Kidney (tissue), 14 donors: ENCODE measurements around the gene SALL3. TPM values are rescaled to one million over a fixed set of nuclear protein-coding genes. Genes with fewer than 3 reads are reported as not detected.

Source experiments
- DNase-seq, 5 donors: peaks; one replicate each; pipeline ENCODE4 v3.0.0-alpha.2; 2013 to 2020
- FAIRE-seq: peaks from 2 replicates; lab custom pipeline; 2012; peaks lifted over from hg19 to GRCh38; lab: Jason Lieb, UNC
- H3K27ac ChIP-seq, 2 donors: one replicate each; pipeline ENCODE4 v1.7.0; 2013; ENCODE audit warnings: low read depth in 2 of 2, low read length in 2 of 2, inconsistent platforms in 1 of 2
- H3K27me3 ChIP-seq: one replicate; pipeline ENCODE4 v1.7.1; 2013; ENCODE audit warnings: low read length, inconsistent platforms; ENCODE audit not compliant: control insufficient read depth, insufficient read depth
- H3K36me3 ChIP-seq, 3 donors: one replicate each; pipeline versions ENCODE4 v1.7.0 to v1.7.1; 2013; ENCODE audit warnings: low read length in 3 of 3, control low read depth in 1 of 3, inconsistent platforms in 1 of 3; ENCODE audit not compliant: insufficient read depth in 3 of 3, control insufficient read depth in 2 of 3
- H3K4me1 ChIP-seq, 3 donors: one replicate each; pipeline versions ENCODE4 v1.7.0 to v1.7.1; 2013; ENCODE audit warnings: low read length in 3 of 3, inconsistent platforms in 1 of 3, low read depth in 1 of 3; ENCODE audit not compliant: control insufficient read depth in 2 of 3, insufficient read depth in 2 of 3
- H3K4me3 ChIP-seq, 3 donors: one replicate each; pipeline versions ENCODE4 v1.7.0 to v1.8.1; 2013; ENCODE audit warnings: low read length in 3 of 3, control low read depth in 1 of 3, inconsistent platforms in 1 of 3
- H3K9ac ChIP-seq, 3 donors: one replicate each; pipeline versions ENCODE4 v1.7.0 to v1.7.1; 2013; ENCODE audit warnings: low read length in 3 of 3, control low read depth in 1 of 3, inconsistent platforms in 1 of 3
- H3K9me3 ChIP-seq, 3 donors: one replicate each; pipeline versions ENCODE4 v1.7.0 to v1.7.1; 2013; ENCODE audit warnings: low read length in 3 of 3, control low read depth in 1 of 3, inconsistent platforms in 1 of 3; ENCODE audit not compliant: control insufficient read depth in 2 of 3, insufficient read depth in 1 of 3
- CTCF ChIP-seq: IDR thresholded peaks from 3 replicates; pipeline ENCODE4 v1.5.1; 2012; ENCODE audit warnings: mild to moderate bottlenecking, moderate library complexity, borderline replicate concordance; ENCODE audit not compliant: insufficient read depth; ENCODE audit errors: extremely low read depth
- intact Hi-C: fragments of 100-400 bp; cut with DNase I; formaldehyde crosslinking; loops from one replicate; pipeline ENCODE4 v1.11.1; 2022
- polyA plus RNA-seq: library from polyadenylated mRNA; stranded (reverse); fragments of 350-450 nt; fragmentation: Illumina TruSeq; extraction: RNeasy Lipid Tissue Mini Kit (QIAGEN cat#74804); gene quantifications from one replicate; pipeline ENCODE4 v1.2.3, GENCODE V29; 2014; ENCODE audit warnings: low read depth, low replicate concordance; ENCODE audit not compliant: insufficient read depth
- total RNA-seq: library from RNA; stranded (reverse); fragmentation: NEBNext Ultra II Directional; extraction: Animal tissue kit (Norgen Biotek cat#: 25700); gene quantifications from one replicate; pipeline ENCODE4 v1.2.1, GENCODE V29; 2021
- donor health status: control.
- donor health status: control.
- donor health status: control.
- donor health status: control.
- donor health status: control.
- donor health status: DM: yes; HTN: yes; CAD: no.
- donor health status: Normal renal cell carcinoma (clear cell type).

SALL3 gene
- total and polyA plus RNA-seq, 2 donors from 2014 or later, result 2.0 to 5.5 TPM

GRCh38 chr18:79010802-79011201 is 31.2 kb downstream of the SALL3 start:
- intact Hi-C loops, result no loop called here
- no peak overlapping the region for H3K27ac ChIP-seq
- DNase-seq (no peak), FAIRE-seq (no peak)
- no peak overlapping the region for H3K4me3 ChIP-seq
- H3K27me3 ChIP-seq, result no peaks in the 10 kb centered on the region
- TF ChIP-seq CTCF, result no peak
- no peaks in the 10 kb centered on the region for H3K36me3 ChIP-seq
- peaks cover 0 to 4% (median 0%) of the 10 kb centered on the region in 3 donors for H3K9me3 ChIP-seq
- H3K9ac ChIP-seq, result no peak overlapping the region
- no peaks in the 10 kb centered on the region for H3K4me1 ChIP-seq

GRCh38 chr18:79011300-79011870 is 31.8 kb downstream of the SALL3 start:
- peaks cover 0 to 4% (median 0%) of the 10 kb centered on the region in 3 donors for H3K9me3 ChIP-seq
- H3K27ac ChIP-seq, result no peak overlapping the region
- intact Hi-C loops, result no loop called here
- H3K27me3 ChIP-seq, result no peaks in the 10 kb centered on the region
- no peak overlapping the region for H3K4me3 ChIP-seq
- H3K36me3 ChIP-seq, result no peaks in the 10 kb centered on the region
- no peak for FAIRE-seq
- H3K4me1 ChIP-seq, result no peaks in the 10 kb centered on the region
- DNase-seq, result no peak
- no peak for TF ChIP-seq CTCF
- H3K9ac ChIP-seq, result no peak overlapping the region

- no peak for DNase-seq
- Histone ChIP-seq H3K27me3 (no peaks in the 10 kb centered on the region), H3K9ac (no peak overlapping the region), H3K4me1 (no peaks in the 10 kb centered on the region), H3K4me3 (no peak overlapping the region), H3K36me3 (no peaks in the 10 kb centered on the region), H3K27ac (no peak overlapping the region), H3K9me3 (no peaks in the 10 kb centered on the region)
- no peak for FAIRE-seq
- no peak for TF ChIP-seq CTCF
- intact Hi-C loops, result no loop called here
Observed at GRCh38 chr18:79013869-79014268, 34.3 kb downstream of the SALL3 start.

GRCh38 chr18:79018911-79019310 is 39.3 kb downstream of the SALL3 start:
- H3K9ac ChIP-seq, result no peak overlapping the region
- TF ChIP-seq CTCF, result no peak
- no peaks in the 10 kb centered on the region for H3K27me3 ChIP-seq
- no peaks in the 10 kb centered on the region for H3K4me1 ChIP-seq
- no peak overlapping the region for H3K4me3 ChIP-seq
- DNase-seq, result no peak
- no peaks in the 10 kb centered on the region for H3K36me3 ChIP-seq
- FAIRE-seq, result no peak
- no peak overlapping the region for H3K27ac ChIP-seq
- intact Hi-C loops, result no loop called here
- H3K9me3 ChIP-seq, result peaks cover 0 to 3% (median 0%) of the 10 kb centered on the region in 3 donors
